Subcutaneous preadipocyte (primary cell): ENCODE measurements around the gene IGFBP6. TPM values are rescaled to one million over a fixed set of nuclear protein-coding genes. Genes with fewer than 3 reads are reported as not detected.

ENCODE experiments used
- small RNA-seq: library from RNA; depleted of rRNA; stranded (forward); fragments of <200 nt; gene quantifications from one replicate; pipeline ENCODE3, GENCODE V24; 2012
- total RNA-seq: library from RNA; depleted of rRNA; stranded (reverse); fragments of >200 nt; gene quantifications from 2 replicates; pipeline ENCODE4 v1.2.3, GENCODE V29; 2012

IGFBP6 gene
- 399 and 790 TPM in 2 replicates for total RNA-seq

GRCh38 chr12:53097564-53098353, at the start of gene IGFBP6:
IGFBP6 (plus strand) TSS chr12:53097667; CDS start chr12:53097718, 51 bp downstream.

GRCh38 chr12:53049571-53050318, 47.7 kb upstream of the IGFBP6 start, which contains the start of gene TNS2:
TNS2 (plus strand) TSS chr12:53050065; CDS start chr12:53050186, 121 bp downstream.

DNA sequence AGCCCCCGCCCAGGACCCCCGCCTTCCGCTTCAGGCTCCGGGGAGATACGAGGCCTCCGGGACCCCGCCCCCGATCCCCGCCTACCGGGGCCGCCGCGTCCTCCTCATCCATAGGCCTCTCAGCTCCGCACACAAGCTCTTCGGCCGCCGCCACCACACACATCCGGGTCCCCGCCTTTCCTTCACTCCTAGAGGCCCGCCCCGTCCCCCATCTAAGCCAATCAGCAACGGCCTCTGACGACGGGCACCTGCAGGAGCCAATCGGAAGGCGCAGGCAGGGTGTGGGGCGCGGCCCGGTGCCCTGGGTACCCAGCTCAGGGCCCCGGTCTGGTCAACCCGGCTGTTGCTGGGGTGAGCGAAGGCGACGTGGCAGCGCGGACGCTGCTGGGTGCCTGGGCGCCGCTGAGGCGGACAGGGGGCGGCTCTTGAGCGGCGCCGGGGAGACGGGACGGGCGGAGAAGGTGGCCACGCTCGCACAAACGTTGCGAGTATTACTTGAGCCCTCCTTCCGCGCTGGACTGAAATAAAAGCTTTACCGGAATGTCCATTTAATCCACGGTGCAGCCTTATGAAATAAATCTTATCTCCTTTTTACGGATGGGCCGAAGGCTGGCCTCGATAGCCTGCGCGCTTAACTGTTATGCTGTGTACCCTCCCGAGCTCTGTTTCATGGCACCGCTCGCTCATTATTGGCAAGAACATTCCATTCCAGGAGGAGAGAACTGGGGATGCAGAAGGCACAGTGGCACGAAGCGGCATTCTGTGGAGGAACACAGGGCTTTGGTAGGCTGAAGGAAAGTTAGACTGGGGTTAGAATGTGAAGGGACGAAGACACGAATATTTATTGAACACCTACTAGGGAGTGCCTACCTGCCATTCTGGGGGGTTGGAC, 18.0 kb upstream of the IGFBP6 start, which contains the start of gene SPRYD3:
TSS of gene SPRYD3 (minus strand) at position 165 of the 892 bp plus-strand sequence. CDS start at position 108, 57 bp downstream.

GRCh38 chr12:53102883-53103807, 5.7 kb downstream of the IGFBP6 start, which contains the start of gene SOAT2:
SOAT2 (plus strand) TSS chr12:53103486; CDS start chr12:53103578, 92 bp downstream.

Small RNA genes within 50 kb of the gene (small RNA-seq; reads per million reads assigned to genes)
- gene HIGD1AP1 (not detected), gene MIR6757 (not detected), gene RNU6-333P (not detected)

Other genes starting within 250 kb of the IGFBP6 start
- gene KRT78, start 248.7 kb upstream of the IGFBP6 start, total RNA-seq: not detected in 2 replicates
- 0.98 and 1.1 TPM in 2 replicates for gene KRT8, start 192.6 kb upstream of the IGFBP6 start, total RNA-seq
- 2.2 and 3.1 TPM in 2 replicates for gene KRT18, start 148.5 kb upstream of the IGFBP6 start, total RNA-seq
- gene EIF4B, start 91.2 kb upstream of the IGFBP6 start, total RNA-seq: 1,019 and 1,340 TPM in 2 replicates
- 106 and 116 TPM in 2 replicates for gene TNS2, start 47.6 kb upstream of the IGFBP6 start, total RNA-seq
- gene SPRYD3, start 18.3 kb upstream of the IGFBP6 start, total RNA-seq: 26.8 and 33.8 TPM in 2 replicates
- gene SOAT2, start 5.8 kb downstream of the IGFBP6 start, total RNA-seq: under 0.01 TPM in 1 of 2 replicates, not detected in the other
- 9.9 and 17.2 TPM in 2 replicates for gene ZNF740, start 83.1 kb downstream of the IGFBP6 start, total RNA-seq
- 8.1 and 10.0 TPM in 2 replicates for gene CSAD, start 83.3 kb downstream of the IGFBP6 start, total RNA-seq
- gene ITGB7, start 109.6 kb downstream of the IGFBP6 start, total RNA-seq: 0.78 and 1.1 TPM in 2 replicates
- 26.8 and 29.7 TPM in 2 replicates for gene RARG, start 134.5 kb downstream of the IGFBP6 start, total RNA-seq
- 6.2 and 14.1 TPM in 2 replicates for gene ESPL1, start 170.6 kb downstream of the IGFBP6 start, total RNA-seq
- gene PFDN5, start 197.9 kb downstream of the IGFBP6 start, total RNA-seq: 175 and 338 TPM in 2 replicates
- 44.8 and 56.7 TPM in 2 replicates for gene MYG1, start 202.0 kb downstream of the IGFBP6 start, total RNA-seq
- 44.5 and 62.0 TPM in 2 replicates for gene AAAS, start 223.9 kb downstream of the IGFBP6 start, total RNA-seq
- gene SP7, start 238.7 kb downstream of the IGFBP6 start, total RNA-seq: not detected in 2 replicates